Activated B cell treated with CpG ODN at 0.5 μM for 24 hours (primary cell): ENCODE data around the gene RERE. TPM values are rescaled to one million over a fixed set of nuclear protein-coding genes. Genes with fewer than 3 reads are reported as not detected.

Experiments
- ATAC-seq: fragments of 200-7000 bp; cut with Tn5 transposase; one replicate; pipeline ENCODE4 v1.10.0; 2021; ENCODE audit warnings: low read depth, mild to moderate bottlenecking, moderate library complexity
- CTCF ChIA-PET: fragments of 350-600 bp; sonication (Branson Sonifier 250); formaldehyde crosslinking; loops from one replicate; lab custom pipeline; 2021; ENCODE audit warnings: antibody characterized with exemption; lab: Charles Lee
- POLR2A ChIA-PET: fragments of 350-600 bp; sonication (Branson Sonifier 250); formaldehyde crosslinking; loops from one replicate; lab custom pipeline; 2021; ENCODE audit warnings: antibody characterized with exemption; lab: Charles Lee
- DNase-seq: peaks from one replicate; pipeline ENCODE4 v3.0.0; 2022
- H3K27ac Mint-ChIP-seq: one replicate; pipeline ENCODE4 v1.8.0; 2020; ENCODE audit warnings: mixed read lengths
- H3K27me3 Mint-ChIP-seq: one replicate; pipeline ENCODE4 v1.8.0; 2021; ENCODE audit warnings: mixed read lengths
- H3K36me3 Mint-ChIP-seq: one replicate; pipeline ENCODE4 v1.8.0; 2021; ENCODE audit warnings: low read depth, mixed read lengths
- H3K4me1 Mint-ChIP-seq: one replicate; pipeline ENCODE4 v1.8.0; 2021; ENCODE audit warnings: mixed read lengths
- H3K4me3 Mint-ChIP-seq: one replicate; pipeline ENCODE4 v1.8.0; 2020; ENCODE audit warnings: mild to moderate bottlenecking, mixed read lengths
- H3K9me3 Mint-ChIP-seq: one replicate; pipeline ENCODE4 v1.8.0; 2020; ENCODE audit warnings: mixed read lengths
- intact Hi-C: fragments of 100-400 bp; cut with micrococcal nuclease; formaldehyde crosslinking; loops from one replicate; pipeline ENCODE4 v1.15.1; 2024
- total RNA-seq: library from RNA; stranded (reverse); gene quantifications from 2 replicates; pipeline ENCODE4 v1.2.3, GENCODE V29; 2022
- TF ChIP-seq, protein P1 (sequence below): fragments of 200-600 bp; IDR thresholded peaks from one replicate; pipeline ENCODE4 v1.8.0; 2022; ENCODE audit warnings: antibody characterized with exemption, mild to moderate bottlenecking

RERE gene
- total RNA-seq, 1 donor from 2014 or later: 98.8 TPM

DNA sequence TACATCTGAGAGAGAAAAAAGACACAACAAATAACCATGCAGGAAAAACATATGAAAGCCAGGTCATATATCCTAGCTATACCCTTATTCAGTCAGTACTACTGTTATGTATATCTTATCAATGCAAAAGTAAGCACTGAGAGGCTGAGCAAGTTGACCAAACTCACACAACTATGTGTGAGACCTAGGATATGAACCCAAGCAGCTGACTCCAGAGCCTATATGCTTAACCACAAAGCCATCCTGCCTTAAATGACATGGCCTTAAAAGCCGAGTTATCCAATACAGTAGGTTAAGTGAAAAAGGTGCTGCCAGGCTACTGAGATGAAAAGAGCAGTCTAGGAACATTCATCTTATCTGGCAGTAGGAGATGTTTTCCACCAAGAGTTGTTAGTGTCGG lies 151.6 kb downstream of the RERE start:
- H3K9me3 Mint-ChIP-seq: no peaks in the 10 kb centered on the region
- H3K27me3 Mint-ChIP-seq: no peaks in the 10 kb centered on the region
- intact Hi-C loops: loop anchor here (2.0 kb wide), 2 partner anchors 15 to 17 kb away; no protein-coding TSS in a partner anchor
- ChIA-PET CTCF (interaction anchor here (0.9 to 2.4 kb wide), 5 partner anchors 60 to 183 kb away, joined by 3 to 8 read pairs (median 4); no protein-coding TSS in a partner anchor), POLR2A (interaction anchor here (2.2 kb wide), 1 partner anchor 38 kb away, joined by 5 read pairs; no protein-coding TSS in a partner anchor)
- peak overlapping the region; percentile 49 for H3K4me3 Mint-ChIP-seq
- ATAC-seq: no peak
- no peaks in the 10 kb centered on the region for H3K36me3 Mint-ChIP-seq
- no peak for DNase-seq
- peaks cover 17% of the 10 kb centered on the region for H3K4me1 Mint-ChIP-seq
- TF ChIP-seq, protein P1, sequence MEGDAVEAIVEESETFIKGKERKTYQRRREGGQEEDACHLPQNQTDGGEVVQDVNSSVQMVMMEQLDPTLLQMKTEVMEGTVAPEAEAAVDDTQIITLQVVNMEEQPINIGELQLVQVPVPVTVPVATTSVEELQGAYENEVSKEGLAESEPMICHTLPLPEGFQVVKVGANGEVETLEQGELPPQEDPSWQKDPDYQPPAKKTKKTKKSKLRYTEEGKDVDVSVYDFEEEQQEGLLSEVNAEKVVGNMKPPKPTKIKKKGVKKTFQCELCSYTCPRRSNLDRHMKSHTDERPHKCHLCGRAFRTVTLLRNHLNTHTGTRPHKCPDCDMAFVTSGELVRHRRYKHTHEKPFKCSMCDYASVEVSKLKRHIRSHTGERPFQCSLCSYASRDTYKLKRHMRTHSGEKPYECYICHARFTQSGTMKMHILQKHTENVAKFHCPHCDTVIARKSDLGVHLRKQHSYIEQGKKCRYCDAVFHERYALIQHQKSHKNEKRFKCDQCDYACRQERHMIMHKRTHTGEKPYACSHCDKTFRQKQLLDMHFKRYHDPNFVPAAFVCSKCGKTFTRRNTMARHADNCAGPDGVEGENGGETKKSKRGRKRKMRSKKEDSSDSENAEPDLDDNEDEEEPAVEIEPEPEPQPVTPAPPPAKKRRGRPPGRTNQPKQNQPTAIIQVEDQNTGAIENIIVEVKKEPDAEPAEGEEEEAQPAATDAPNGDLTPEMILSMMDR: no peak
- H3K27ac Mint-ChIP-seq: no peak overlapping the region

DNA sequence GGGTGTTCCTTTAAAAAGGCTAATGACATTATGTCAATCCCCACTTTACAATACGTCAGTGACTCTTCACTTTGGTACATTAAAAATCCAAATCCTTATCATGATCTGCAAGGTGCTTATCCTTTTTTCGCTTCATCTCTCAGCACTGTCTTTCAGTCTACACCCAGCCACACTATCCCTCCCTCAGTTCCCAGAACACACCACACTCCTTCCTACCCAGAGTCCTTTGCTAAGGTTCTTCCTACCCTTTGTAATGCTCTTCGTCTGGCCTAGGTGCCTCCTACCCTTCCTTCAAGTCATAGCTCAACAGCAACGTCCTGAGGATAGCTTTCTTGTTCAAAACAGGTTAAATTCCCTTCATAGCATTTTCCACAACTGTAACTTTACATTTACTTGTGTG lies 152.6 kb downstream of the RERE start:
- TF ChIP-seq, protein P1: no peak
- H3K4me1 Mint-ChIP-seq: peaks cover 8% of the 10 kb centered on the region
- H3K27me3 Mint-ChIP-seq: no peaks in the 10 kb centered on the region
- no peak for DNase-seq
- intact Hi-C loops: loop anchor here (2.0 to 5.0 kb wide), 2 partner anchors 14 to 37 kb away; no protein-coding TSS in a partner anchor
- CTCF ChIA-PET: interaction anchor here (1.0 to 1.4 kb wide), 3 partner anchors 62 to 95 kb away, joined by 3 to 4 read pairs (median 3); no protein-coding TSS in a partner anchor
- POLR2A ChIA-PET: interaction anchor here (0.5 to 2.2 kb wide), 3 partner anchors 14 to 144 kb away, joined by 5 to 7 read pairs (median 6); no protein-coding TSS in a partner anchor
- no peaks in the 10 kb centered on the region for H3K9me3 Mint-ChIP-seq
- ATAC-seq: no peak
- H3K36me3 Mint-ChIP-seq: no peaks in the 10 kb centered on the region
- no peak overlapping the region for H3K4me3 Mint-ChIP-seq
- H3K27ac Mint-ChIP-seq: no peak overlapping the region

DNA sequence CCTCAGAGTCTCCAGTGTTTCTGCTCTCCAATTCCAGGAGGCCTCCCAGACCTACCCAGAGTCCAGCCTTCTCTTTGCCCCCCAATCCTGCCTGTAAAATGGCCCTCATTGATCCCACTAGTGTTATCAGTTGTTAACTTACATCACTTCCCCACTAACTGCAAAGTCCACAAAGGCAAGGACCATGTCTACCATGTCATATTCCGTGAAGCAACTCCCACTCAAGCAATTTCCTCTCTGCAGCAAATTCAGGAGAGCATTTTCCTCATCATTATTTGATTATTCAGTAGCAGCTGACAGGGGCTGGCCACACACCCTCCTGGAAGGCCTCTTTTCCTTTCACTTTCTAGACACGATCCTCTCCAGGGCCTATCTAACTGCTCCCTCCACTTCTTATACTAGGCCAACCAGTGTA lies 153.5 kb downstream of the RERE start:
- CTCF ChIA-PET: interaction anchor here (1.0 kb wide), 1 partner anchor 64 kb away, joined by 3 read pairs; no protein-coding TSS in a partner anchor
- ATAC-seq (peak; percentile 77), DNase-seq (no peak)

DNA sequence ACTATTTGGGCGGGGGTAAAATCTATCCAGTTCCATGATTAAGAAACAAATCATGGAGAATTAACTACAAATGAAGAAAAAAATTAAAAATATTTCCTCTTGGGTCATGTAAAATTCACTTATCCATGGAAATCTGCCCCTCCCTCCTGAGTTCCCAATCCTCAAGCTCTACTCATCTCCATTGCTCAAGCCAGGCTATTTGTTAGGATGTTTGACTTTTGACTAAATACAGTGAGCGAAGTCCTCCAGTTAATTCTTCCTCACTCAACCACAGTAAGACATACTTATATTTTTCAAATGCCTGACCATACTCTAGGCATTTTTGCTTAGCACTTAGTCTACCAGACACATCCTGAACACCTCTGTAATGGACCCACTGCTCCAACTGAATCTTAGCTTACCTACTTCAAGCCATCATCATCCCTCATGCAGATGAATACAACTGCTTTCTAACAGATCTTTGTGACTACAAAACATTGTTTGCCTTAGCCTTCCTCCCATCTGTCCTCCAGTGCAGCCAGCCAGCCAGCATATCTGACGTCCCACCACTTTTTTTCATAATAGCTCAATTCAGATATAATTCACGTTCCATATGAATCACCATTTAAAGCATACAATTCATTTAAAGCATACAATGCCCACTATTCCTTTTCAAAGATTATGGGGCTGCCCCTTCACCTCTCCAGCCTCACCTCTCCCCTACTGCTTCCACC lies 154.2 kb downstream of the RERE start:
- Mint-ChIP-seq H3K4me3 (no peak overlapping the region), H3K36me3 (peaks cover 2% of the 10 kb centered on the region), H3K4me1 (peaks cover 15% of the 10 kb centered on the region), H3K27me3 (no peaks in the 10 kb centered on the region), H3K27ac (no peak overlapping the region), H3K9me3 (no peaks in the 10 kb centered on the region)
- intact Hi-C loops: loop anchor here (5.0 kb wide), 1 partner anchor 39 kb away; no protein-coding TSS in a partner anchor
- ChIA-PET CTCF (interaction anchor here (1.2 to 3.5 kb wide), 3 partner anchors 8 to 102 kb away, joined by 4 to 16 read pairs (median 4); no protein-coding TSS in a partner anchor), POLR2A (interaction anchor here (0.7 to 1.4 kb wide), 4 partner anchors 10 to 55 kb away, joined by 3 to 4 read pairs (median 3); no protein-coding TSS in a partner anchor)
- ATAC-seq: no peak
- DNase-seq: no peak
- TF ChIP-seq, protein P1: no peak

More for the DNA sequence above, 153.5 kb downstream of the RERE start:
- Mint-ChIP-seq H3K27ac (no peak overlapping the region), H3K36me3 (no peaks in the 10 kb centered on the region), H3K4me1 (peaks cover 8% of the 10 kb centered on the region), H3K27me3 (no peaks in the 10 kb centered on the region), H3K9me3 (no peaks in the 10 kb centered on the region), H3K4me3 (no peak overlapping the region)
- intact Hi-C loops: loop anchor here (2.0 to 5.0 kb wide), 2 partner anchors 13 to 38 kb away; no protein-coding TSS in a partner anchor
- TF ChIP-seq, protein P1: no peak
- POLR2A ChIA-PET: interaction anchor here (0.7 to 0.8 kb wide), 2 partner anchors 34 to 37 kb away, joined by 3 to 5 read pairs; no protein-coding TSS in a partner anchor
